Myocyte (in vitro differentiated cells): ENCODE results near the gene ANO9. TPM values are rescaled to one million over a fixed set of nuclear protein-coding genes. Genes with fewer than 3 reads are reported as not detected.
A peak's percentile ranks its signal among the peaks of the same experiment; 100 is the strongest.

Experiments
- DNase-seq: peaks from one replicate; pipeline ENCODE4 v3.0.0-alpha.2; 2012; ENCODE audit warnings: low read depth
- total RNA-seq: library from RNA; depleted of rRNA; stranded (reverse); fragments of >200 nt; gene quantifications from 2 replicates; pipeline ENCODE4 v1.2.3, GENCODE V29; 2014

ANO9 gene
- total RNA-seq, 1 donor from 2014 or later = 0.94 TPM

GRCh38 chr11:452916-453527 lies 11.2 kb upstream of the ANO9 start:
- no peak for DNase-seq

- DNase-seq = no peak
Observed at GRCh38 chr11:452203-452744, 10.5 kb upstream of the ANO9 start.

DNA sequence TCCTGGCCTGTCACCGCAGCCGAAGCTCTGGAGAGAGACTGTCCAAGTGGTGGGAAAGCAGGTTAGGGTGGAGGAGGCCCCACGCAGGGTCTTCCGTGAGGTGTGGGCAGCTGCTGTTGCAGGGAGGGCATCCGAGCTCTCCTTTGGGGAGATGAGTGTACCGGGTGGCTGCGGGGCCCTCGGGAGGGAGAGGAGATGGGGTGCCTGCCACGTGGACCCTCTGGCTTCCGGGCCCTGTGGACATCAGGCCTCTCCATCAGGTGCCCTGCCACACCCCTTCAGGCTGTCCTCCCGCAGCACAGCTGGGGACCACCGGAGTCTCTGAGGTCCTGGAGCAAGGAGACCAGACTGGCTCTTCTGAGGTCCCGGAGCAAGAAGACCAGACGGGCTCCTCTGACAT lies 9.9 kb upstream of the ANO9 start:
- no peak for DNase-seq

DNA sequence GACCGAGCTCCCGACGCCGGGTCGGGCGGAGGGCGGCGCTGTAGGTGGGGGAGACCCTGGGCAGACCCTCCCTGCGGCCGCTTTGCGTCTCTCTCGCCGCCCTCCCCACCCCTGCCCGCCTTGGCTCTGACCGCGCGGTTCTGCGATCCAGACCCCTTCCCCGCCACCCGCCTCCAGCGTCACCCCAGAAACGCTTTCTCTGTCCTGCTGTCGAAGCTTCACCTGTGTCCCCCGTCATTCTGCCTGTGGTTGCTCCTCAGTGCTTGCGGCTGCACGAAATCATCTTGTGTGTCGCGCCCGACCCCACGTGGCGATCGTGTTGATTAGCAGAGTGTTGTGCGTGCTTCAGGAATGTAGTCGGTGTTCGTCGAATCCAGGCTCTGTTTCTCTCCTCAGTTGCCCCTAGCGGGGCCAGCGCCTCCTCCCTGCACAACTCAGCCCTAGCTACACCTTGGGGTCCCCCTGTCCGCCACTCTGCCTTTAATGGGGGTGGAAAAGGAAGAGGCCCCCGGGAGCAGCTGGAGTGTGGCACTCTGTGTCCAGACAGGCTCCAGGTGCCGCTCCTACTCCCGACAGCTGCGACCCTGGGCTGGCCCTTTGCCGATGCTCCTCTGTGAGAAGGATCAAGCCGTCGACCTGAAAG lies 9.1 kb upstream of the ANO9 start:
- DNase-seq = peak; percentile 76

DNA sequence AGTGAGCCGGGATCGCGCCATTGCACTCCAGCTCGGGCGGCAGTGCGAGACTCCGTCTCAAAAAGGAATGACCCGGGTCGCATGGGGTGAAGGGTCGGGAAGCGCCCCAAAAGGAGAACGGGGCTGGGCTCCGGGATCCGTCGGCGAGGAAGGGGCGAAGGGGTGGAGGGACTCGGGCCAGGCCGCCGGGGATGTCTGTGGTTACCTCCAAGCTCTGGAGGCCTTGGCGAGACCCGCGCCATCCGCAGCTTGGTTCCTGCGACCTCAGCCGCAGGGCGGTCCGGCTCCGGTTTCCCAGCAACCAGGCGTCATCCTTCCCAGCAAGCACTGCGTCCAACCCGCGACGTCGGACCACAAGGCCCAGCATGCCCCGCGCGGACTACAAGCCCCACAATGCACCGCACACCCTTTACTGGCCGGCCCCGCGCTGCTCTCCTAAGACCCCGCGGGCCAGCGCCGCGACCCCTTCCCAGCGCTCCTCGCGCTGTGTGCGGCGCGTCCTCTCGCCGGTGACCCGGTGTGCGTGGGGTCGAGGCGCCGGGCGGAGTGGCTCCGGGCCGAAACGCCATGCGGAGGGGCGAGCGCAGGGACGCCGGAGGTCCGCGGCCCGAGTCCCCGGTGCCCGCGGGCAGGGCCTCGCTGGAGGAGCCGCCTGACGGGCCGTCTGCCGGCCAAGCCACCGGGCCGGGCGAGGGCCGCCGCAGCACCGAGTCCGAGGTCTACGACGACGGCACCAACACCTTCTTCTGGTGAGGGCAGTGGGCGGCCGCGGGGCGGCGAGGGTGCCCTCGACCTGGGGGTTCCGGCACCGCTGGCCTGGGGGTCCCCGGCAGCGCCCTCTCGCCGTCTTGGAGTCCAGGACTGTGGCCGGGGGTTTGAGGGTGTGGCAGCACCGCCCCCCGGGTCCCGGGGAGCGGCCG lies 8.3 kb upstream of the ANO9 start, which contains the start of gene PTDSS2:
TSS of gene PTDSS2 (plus strand) at position 391 of the 920 bp plus-strand sequence. CDS start at position 568, 177 bp downstream.
- DNase-seq = peak; percentile 97

DNA sequence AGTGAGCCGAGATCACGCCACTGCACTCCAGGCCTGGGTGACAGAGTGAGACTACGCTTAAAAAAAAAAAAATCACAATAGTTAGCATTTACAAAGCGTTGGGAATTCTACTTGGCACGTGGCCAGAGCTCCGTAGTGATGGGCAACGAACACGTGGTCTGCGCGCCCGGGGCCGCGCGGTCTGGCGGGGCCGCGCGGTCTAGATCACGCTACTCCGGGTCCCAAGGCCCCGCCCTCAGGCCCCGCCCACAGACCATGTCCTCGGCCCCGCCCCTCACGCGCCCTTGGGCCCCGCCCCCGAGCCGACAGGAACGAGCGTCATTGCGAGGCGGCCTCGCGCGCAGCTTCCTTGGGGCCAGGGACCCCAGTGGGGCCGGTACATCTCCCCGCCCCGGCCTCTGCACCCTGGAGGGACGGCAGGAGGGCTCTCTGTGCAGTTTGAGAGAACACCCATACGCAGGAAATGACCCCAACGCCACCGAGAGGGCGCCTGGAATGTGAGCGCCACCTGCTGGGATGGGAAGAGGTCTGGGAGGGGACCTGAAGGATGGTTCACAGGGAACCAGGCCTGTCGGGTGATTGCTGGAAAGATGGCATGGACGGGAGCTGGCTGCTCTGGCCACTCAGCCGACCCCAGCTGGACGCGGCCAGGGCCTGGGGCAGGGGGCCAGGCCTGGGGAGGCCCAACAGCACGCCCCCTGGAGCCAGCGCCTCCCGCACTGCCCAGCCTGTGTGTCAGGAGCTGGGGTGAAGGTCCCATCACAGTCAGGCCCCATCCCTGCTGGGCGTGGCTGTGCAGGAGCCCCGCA lies 6.3 kb upstream of the ANO9 start:
- DNase-seq = peak; percentile 92

DNA sequence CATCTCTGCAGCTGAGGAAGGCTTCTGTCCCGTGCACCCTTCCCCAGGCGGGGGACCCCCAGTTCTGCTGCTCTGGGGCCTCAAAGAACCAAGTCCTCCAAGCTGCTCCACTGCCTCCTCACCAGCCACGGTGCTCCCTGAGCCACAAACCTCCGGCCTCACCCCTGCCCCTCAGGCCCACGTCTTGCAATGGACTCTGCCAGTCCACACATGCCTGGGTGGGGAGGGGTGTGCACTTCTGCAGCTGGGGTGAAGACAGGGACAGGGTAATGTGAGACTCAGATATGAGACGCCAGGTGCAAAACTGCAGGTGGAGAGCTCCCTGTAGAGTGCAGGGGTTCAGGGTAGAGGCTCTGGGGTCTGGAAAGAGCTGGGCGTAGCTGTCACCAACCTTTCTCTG lies 5.1 kb upstream of the ANO9 start:
- DNase-seq = peak; percentile 60

DNA sequence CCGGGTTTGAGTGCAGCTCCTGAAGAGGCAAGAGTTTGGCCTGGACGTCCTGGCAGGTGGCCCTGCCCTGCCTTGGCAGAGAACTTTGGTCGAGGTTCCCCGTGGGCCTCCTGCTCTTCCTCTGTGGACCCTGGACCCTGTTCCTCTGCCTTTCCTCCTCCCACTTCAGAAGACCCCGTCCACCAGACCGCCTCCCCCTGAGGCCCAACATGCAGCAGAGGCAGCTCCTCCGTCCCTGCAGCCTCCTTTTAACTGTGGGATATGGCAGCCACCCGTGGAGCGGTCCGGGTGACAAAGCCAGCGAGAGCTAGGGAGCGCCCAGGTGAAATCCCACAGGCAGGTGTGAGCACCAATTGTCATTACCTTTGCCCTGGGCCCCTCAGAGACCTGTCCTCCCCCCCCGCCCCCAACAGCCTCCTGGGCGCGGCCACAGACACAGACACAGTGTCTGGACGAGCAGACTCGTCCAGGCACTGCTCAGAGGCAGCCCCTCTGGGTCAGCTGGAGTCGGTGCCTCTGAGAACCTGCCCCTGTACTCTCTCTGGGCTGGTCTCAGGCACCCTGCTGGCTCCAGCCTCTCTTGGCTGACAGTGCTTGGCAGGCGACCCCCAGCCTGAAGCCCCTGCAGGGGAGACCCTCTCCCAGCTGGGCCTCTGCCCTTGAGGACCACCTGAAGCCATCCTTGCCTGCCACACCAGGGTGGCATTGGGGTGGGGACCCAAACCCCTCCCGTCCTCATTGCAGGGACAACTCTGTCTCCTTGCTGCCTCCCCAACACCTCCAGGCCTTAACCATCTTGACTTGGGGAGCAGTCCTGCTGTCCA lies 4.2 kb upstream of the ANO9 start:
- DNase-seq = no peak

GRCh38 chr11:444396-445144 lies 2.8 kb upstream of the ANO9 start:
- DNase-seq = peak; percentile 53

- DNase-seq = peak; percentile 64
Observed at GRCh38 chr11:443542-444199, 1.9 kb upstream of the ANO9 start.

DNA sequence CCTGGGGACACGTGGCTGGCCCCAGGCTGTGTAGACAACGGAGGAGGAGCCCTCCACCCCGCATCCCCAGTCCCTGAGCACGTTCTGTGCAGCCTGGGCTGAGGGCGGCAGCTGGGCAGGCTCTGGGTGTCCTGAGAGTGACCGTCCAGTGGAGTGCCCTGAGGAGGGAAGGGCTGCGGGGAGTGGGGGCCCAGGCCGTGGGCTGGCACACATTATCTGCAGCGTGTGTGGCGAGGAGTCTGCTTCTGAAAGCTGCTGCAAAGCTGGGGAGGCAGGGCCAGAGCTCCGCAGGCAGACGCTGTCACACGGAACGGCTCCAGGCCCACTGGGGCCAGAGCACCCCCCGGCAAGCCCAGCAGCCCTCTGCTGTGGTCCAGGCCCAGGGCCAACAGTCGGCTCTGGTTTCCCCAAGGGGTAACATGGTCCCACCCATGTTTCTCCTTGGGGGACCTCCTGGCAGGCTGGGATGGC lies 835 bp upstream of the ANO9 start:
- no peak for DNase-seq

DNA sequence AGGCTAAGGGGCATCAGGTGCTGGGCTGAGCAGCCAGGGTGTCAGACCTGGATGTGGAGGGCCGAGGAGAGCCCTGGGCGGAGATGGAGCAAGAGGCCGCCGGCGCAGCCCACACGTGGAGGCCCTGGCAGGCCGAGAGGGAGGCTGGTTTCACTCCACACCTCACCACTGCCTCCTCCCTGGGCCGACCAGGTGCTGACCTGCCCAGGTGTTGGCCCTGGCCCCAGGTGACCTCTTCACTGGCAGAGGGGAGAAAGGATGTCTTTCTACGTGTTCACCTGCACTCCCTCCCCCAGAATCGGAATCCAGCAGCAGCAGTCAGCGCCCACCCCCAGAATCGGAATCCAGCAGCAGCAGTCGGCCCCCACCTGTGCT lies 781 bp downstream of the ANO9 start:
- no peak for DNase-seq

- peak; percentile 35 for DNase-seq
Observed at GRCh38 chr11:440065-441042, 1.5 kb downstream of the ANO9 start.

DNA sequence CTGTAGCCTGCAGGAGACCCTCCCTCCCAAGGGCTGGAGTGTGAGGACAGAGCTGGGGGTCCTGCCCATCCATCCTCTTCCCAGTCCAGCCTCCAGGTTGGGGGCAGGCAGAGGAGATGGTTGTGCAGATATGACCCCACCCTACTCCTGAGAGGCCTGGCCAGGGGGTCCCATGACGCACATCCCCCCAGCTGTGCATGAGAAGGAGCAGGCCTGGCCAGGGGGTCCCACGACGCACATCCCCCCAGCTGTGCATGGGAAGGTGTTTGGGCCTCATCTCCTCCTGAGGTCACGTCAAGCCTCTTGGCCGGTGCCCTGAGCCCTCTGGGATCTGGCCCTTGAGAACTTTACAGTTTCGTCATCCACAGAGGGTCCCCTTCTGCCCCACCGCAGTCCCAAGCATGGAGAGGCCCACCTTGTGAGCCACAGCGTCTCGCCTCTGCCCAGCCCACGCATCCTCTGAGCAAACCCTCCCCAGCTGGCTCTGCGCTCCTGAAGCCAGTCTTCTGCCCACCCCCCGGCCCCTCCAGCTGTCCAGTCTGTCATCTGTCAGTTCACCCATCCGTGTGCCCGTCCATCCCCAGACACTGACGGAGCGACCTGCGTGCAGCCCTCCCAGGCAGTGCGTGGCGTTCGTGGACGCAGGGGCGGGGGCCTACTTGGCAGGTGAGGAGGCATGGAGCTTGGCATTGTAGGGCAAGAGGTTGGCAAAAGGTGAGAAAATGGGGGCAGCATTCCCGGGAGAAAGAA lies 2.3 kb downstream of the ANO9 start:
- peak; percentile 47 for DNase-seq

DNA sequence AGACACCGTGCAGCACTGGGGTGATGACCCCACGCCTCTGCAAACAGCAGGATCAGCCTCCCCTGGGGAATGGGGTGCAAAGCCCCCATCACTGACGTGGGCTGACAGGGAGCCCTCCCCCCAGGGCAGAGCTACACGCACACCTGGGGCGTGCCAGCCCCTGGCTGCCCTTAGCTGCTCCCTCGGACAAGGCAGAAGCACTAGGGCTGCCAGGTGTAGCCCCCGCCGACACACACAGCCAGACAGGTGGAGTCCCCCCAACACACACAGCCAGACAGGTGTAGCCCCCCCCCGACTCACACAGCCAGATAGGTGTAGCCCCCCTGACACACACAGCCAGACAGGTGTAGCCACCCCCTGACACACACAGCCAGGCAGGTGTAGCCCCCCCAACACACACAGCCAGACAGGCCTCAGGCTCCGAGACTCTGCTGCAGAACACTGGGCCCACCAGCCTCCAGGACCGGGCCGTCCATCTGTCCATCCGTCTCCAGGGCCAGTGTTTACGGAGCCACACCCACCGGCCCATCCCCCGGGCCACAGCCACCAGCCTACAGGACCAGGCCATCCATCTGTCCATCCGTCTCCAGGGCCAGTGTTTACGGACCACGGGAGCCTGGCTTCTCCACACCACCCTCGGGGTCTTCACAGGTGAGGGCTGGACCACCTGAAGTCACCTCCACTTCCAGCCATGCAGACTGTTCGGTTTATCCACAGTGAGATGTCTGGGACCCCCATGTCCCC lies 3.5 kb downstream of the ANO9 start:
- DNase-seq = no peak
